ENCODE measurements around the gene HSPA1B. TPM values are rescaled to one million over a fixed set of nuclear protein-coding genes. Genes with fewer than 3 reads are reported as not detected.
"Not testable (repeated sequence)": the region's sequence is repeated elsewhere in the genome, so short reads cannot be mapped to it uniquely, and the experiment has no call there.

Gene HSPA1B
- polyA plus RNA-seq, 1 donor from 2014 or later = 5.7 TPM

DNA sequence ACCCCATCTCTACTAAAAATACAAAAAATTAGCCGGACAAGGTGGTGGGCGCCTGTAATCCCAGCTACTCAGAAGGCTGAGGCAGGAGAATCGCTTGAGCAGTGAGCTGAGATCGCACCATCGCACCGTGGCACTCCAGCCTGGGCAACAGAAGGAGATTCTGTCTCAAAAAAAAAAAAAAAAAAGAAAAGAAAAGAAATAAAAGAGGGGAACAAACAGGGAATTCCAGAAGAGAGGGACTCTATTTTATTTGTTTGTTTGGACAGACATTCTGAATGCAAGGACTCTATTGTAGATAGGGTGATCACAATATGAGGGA lies 33.7 kb upstream of the HSPA1B start:
- Mint-ChIP-seq H3K4me1 (peaks cover 32 to 40% (median 36%) of the 10 kb centered on the region in 3 donors), H3K27ac (peak overlapping the region in 2 of 3 donors; percentile 68 to 94), H3K4me3 (peak overlapping the region; percentile 76 to 96 (median 90))
- not testable (repeated sequence) for H3K27me3 Mint-ChIP-seq, H3K36me3 Mint-ChIP-seq, H3K9me3 Mint-ChIP-seq

DNA sequence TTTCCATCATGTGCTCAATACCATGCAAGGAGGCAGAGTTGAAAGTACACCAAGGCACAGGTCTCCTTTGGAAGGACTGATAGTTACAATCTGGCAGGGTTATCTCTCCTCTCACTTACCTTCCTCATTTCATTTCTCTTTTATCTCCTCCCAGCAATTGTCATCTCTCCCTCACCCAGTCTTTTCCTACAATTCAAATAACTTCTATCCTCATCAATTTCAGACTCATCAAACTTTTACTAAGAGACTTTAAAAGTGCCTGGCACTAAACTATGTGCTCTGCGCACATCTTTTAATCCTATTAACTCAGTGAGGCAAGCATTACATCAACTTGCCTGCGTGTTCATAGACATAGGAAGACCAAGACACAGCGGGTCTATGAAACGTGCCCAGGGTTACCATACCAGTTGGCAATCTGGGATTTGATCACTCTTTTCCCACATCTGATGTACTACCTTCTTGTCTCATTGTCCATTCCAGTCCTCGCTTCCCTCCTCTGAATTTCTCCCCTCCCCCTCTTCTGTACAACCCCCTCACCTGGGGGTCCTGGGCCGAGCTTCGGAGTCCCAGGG lies 33.2 kb upstream of the HSPA1B start:
- Mint-ChIP-seq H3K27me3 (peaks cover 2% of the 10 kb centered on the region), H3K9me3 (no peaks in the 10 kb centered on the region), H3K4me3 (peak overlapping the region; percentile 76 to 96 (median 90)), H3K4me1 (peaks cover 28 to 35% (median 34%) of the 10 kb centered on the region in 3 donors), H3K27ac (peak overlapping the region; percentile 68 to 100 (median 94)), H3K36me3 (peaks cover 6% of the 10 kb centered on the region)

DNA sequence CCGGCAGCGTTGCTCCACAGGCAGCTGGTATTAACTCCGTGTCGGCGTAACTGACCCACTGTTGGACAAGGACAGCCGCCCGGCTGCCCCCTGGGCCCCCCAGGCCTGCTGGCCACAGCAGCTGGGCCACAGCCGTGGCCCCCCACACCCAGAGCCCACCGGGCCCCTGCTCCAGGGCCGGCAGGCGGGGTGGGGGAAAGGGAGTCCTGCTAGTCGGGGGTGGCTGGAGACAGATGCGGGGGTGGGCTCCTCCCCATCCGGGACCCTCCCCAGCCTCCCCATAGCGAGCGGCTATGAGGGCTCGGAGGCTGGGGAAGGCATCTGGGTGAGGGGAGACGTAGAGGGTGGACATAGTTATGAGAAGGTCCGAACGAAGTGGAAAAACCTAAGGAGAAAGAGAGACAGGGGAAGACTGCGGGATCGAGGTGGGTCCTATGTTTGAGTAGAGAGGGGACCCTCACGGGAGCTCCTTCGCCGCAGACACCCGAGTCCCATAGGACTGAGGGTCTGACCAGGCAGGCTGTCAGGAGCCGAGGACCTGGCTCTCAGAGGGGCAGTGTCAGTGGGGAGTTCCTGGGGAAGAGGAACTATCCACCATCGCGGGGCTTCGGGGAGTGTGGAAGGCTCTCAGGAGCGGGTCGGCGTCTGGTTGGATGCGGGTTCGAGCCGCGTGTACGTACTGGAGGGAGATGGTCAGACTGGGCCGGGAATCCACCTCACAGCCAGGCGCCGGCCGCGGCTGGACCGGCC lies 32.5 kb upstream of the HSPA1B start:
- Mint-ChIP-seq H3K4me1 (peaks cover 25 to 32% (median 31%) of the 10 kb centered on the region in 3 donors), H3K9me3 (no peaks in the 10 kb centered on the region), H3K4me3 (peak overlapping the region; percentile 76 to 98 (median 94))

DNA sequence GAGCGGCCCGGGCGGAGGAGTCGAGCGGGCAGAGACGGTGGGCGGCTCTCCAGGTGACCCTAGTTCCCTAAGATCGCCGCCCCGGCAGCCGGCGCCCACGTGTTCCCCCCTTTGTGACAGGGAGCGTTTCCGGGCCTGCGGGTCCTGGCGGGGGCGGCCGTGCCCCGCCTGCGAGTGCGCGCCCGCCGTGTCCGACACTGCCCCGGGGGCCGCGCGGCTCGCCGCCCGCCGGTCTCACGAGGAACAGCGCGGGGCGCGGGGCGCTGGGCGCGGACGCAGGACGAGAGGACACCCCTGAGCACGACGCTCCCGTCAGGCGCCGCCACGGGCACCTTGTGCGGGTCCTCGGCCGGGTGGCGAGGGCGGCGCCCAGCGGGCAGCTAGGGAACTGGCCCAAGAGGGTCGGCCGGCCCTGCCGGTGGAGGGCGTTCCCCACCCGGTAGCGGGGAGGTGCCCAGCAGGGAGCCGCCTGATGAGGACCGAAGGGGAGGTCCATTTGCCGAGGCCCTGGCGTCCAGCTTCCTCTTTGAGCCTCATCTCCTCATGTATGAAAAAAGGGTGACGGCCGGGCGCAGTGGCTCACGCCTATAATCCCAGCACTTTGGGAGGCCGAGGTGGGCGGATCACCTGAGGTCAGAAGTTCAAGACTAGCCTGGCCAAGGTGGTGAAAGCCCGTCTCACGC lies 31.8 kb upstream of the HSPA1B start, which contains the start of gene VARS1:
Gene VARS1, minus strand, starts transcription at position 137 of the 683 bp plus-strand sequence. CDS start 535 bp downstream, outside the sequence.
- Mint-ChIP-seq H3K27me3 (peaks cover 2% of the 10 kb centered on the region), H3K4me3 (peak within 1 kb of the TSS; percentile 76 to 98 (median 94)), H3K4me1 (peaks cover 22 to 28% (median 27%) of the 10 kb centered on the region in 3 donors), H3K36me3 (peaks cover 2% of the 10 kb centered on the region), H3K9me3 (no peaks in the 10 kb centered on the region), H3K27ac (peak within 1 kb of the TSS; percentile 68 to 100 (median 97))

More for the DNA sequence above, 32.5 kb upstream of the HSPA1B start:
- Mint-ChIP-seq H3K36me3 (peaks cover 4% of the 10 kb centered on the region), H3K27ac (peak overlapping the region; percentile 68 to 100 (median 97)), H3K27me3 (peaks cover 2% of the 10 kb centered on the region)

DNA sequence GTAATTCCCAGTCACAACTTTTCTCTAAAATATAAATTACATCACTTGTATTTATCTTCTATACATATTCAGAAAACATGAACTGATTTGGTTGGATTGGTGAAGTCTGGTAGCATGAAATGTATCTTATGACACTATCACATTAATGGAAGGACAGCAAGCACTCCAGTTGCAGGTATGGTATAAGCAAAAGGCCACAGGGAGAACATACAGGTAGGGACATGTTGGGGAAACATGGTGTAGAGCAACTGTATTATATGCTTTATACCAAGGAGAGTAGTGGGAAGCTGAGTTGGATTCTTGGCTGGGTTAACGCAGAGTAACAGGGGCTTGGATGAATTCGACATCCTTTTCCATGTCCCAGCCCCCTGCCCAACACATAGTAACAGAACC lies 30.5 kb upstream of the HSPA1B start:
- peak overlapping the region in 2 of 4 donors; percentile 30 to 76 for H3K4me3 Mint-ChIP-seq
- peak overlapping the region; percentile 68 to 82 (median 81) for H3K27ac Mint-ChIP-seq
- H3K36me3 Mint-ChIP-seq = no peaks in the 10 kb centered on the region
- no peaks in the 10 kb centered on the region for H3K9me3 Mint-ChIP-seq
- peaks cover 18 to 24% (median 21%) of the 10 kb centered on the region in 3 donors for H3K4me1 Mint-ChIP-seq
- no peaks in the 10 kb centered on the region for H3K27me3 Mint-ChIP-seq

DNA sequence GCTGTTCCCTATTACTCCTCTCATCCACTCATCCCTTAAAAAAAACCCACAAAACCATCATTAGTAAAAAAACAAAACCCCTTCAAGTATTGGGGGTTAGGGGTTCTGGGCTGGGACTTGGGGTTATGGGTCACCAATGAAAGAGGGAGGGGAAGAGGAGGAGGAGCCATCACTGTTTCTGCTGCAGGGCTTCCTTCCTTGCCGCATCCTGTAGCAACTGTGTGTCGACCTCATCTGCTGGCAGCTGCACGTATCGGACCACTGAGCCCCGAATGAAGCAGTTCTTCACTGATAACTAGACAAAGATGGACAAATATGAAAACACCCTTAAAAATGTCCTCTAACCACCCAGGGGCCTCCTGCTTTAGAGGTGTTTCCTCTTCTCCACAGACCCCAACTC lies 29.9 kb upstream of the HSPA1B start:
- no peaks in the 10 kb centered on the region for H3K36me3 Mint-ChIP-seq
- H3K4me3 Mint-ChIP-seq = peak overlapping the region; percentile 30 to 84 (median 57)
- no peaks in the 10 kb centered on the region for H3K27me3 Mint-ChIP-seq
- no peaks in the 10 kb centered on the region for H3K9me3 Mint-ChIP-seq
- H3K27ac Mint-ChIP-seq = peak overlapping the region; percentile 68 to 89 (median 82)
- H3K4me1 Mint-ChIP-seq = peaks cover 16 to 24% (median 21%) of the 10 kb centered on the region in 3 donors

DNA sequence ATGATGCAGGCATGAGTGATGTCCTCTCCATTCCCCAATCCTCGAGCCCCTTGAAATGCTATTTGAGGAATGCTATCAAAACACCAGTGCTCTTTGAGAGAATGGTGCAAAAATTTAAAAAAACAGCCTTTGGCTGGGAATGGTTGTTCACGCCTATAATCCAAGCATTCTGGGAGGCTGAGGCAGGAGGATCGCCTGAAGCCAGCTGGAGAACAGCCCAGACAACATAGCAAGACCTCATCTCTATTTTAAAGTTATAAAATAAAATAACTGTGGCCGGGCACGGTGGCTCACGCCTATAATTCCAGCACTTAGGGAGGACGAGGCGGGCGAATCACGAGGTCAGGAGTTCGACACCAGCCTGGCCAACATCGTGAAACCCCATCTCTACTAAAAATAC lies 27.8 kb upstream of the HSPA1B start:
- H3K4me3 Mint-ChIP-seq = no peak overlapping the region
- peaks cover 5 to 18% (median 11%) of the 10 kb centered on the region in 3 donors for H3K4me1 Mint-ChIP-seq
- H3K27me3 Mint-ChIP-seq = no peaks in the 10 kb centered on the region
- peaks cover 1% of the 10 kb centered on the region for H3K36me3 Mint-ChIP-seq
- no peaks in the 10 kb centered on the region for H3K9me3 Mint-ChIP-seq
- H3K27ac Mint-ChIP-seq = no peak overlapping the region

DNA sequence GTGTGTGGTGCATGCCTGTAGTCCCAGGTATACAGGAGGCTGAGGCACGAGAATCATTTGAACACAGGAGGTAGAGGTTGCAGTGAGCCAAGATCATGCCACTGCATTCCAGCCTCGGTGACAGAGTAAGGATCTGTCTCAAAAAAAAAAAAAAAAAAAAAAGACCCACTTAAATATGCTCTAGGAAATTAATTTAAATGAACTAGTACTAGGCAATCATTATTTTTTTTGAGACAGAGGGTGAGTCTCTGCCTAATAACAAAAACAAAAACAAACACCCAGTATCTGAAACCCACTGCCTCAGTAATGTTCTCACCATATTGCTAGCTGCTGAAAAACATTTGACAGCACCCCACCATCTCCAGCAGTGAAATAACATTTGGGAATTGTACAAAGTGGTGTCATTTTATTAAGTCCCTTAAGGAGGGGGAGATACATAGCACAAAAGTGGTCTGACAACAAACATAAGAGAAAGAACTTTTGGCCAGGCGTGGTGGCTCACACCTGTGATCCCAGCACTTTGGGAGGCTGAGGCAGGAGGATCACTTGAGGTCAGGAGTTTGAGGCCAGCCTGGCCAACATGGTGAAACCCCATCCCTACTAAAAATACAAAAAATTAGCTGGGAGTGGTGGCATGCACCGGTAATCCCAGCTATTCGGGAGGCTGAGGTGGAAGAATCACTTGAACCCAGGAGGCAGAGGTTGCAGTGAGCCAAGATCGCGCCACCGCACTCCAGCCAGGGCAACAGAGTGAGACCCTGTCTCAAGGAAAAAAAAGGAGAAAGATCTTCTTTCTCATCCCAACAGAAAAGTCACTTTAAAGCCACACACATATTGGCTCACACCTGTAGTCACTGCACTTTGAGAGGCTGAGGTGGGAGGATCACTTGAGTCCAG lies 26.3 kb upstream of the HSPA1B start:
- H3K4me1 Mint-ChIP-seq = peaks cover 14 to 24% (median 17%) of the 10 kb centered on the region in 3 donors

DNA sequence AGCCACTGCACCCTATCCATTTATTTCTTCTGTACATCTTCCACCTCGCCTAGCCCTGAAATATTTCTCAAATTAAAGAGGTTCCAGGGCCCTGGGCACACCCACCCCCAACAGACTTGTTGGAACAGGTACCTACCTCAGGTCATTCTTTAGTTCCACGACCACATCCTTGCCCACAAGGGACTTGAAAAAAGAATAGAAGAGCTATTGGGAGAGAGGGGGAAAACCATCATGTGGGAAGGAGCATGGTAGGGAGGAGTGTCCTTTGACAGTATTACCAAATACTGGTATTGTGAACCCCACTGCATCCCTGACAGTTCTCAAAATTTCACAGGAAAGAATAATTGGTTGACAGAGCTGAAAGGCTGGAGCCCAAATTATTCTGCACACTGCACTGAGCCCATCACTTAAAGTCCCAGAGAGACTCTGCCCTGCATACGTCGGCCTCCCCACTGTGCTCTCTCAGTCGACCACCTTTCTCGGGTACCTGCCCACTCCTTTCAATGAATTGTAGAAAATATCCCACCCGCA lies 21.5 kb upstream of the HSPA1B start:
- Mint-ChIP-seq H3K4me3 (peak overlapping the region; percentile 89 to 97 (median 95)), H3K27ac (peak overlapping the region; percentile 95 to 96 (median 96)), H3K9me3 (no peaks in the 10 kb centered on the region), H3K36me3 (peaks cover 7% of the 10 kb centered on the region), H3K27me3 (no peaks in the 10 kb centered on the region), H3K4me1 (peaks cover 10 to 17% (median 14%) of the 10 kb centered on the region in 3 donors)

More for the DNA sequence above, 26.3 kb upstream of the HSPA1B start:
- Mint-ChIP-seq H3K27ac (peak overlapping the region in 2 of 3 donors; percentile 47 to 65), H3K4me3 (peak overlapping the region in 1 of 4 donors; percentile 65)
- H3K9me3 Mint-ChIP-seq, H3K27me3 Mint-ChIP-seq, H3K36me3 Mint-ChIP-seq: not testable (repeated sequence)

DNA sequence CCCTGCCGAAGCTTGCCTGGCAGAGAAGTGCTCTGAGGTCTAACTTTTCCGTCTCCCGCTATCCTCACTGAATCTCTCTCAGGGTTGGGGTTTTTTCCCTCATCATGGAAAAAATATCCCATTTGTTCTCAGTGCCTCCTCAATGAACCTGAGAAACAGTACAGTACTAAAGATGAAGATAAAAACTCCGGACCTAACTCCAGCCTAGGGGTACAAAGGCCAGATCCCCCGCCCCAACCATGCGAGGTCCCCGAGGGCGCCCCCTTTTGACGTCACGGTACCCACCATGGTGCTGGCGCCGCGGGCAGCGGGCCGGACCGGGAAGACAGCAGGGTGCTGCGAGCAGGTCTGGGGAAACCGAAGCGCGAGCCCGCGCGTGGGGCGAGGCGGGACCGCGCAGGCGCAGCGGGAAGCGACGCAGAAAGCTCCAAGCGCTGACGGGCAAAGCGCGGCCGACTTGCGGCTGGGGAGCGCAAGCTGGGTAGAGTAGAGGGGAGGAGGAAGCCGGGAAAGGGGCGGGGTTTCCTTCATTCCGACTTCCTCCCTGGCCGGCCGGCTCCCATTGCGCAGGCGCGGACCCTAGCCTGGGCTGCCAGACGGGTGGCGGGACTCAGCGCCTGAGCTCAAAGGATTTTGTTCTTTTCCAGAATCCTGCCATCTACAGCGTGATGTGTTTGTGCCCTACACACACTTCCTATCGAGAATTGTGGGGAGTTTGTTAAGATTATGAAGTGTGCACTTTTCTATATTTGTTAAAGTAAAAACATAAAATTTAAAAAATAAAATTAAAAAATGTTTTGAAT lies 20.9 kb upstream of the HSPA1B start, which contains the start of gene LSM2:
Gene LSM2, minus strand, starts transcription at position 497 of the 803 bp plus-strand sequence. Its CDS starts 209 bp downstream, at position 288.
- H3K36me3 Mint-ChIP-seq = peaks cover 7% of the 10 kb centered on the region
- peak within 1 kb of the TSS; percentile 89 to 97 (median 95) for H3K4me3 Mint-ChIP-seq
- H3K27me3 Mint-ChIP-seq = no peaks in the 10 kb centered on the region
- no peaks in the 10 kb centered on the region for H3K9me3 Mint-ChIP-seq
- H3K27ac Mint-ChIP-seq = peak within 1 kb of the TSS; percentile 95 to 96 (median 96)
- peaks cover 13 to 17% (median 14%) of the 10 kb centered on the region in 3 donors for H3K4me1 Mint-ChIP-seq

DNA sequence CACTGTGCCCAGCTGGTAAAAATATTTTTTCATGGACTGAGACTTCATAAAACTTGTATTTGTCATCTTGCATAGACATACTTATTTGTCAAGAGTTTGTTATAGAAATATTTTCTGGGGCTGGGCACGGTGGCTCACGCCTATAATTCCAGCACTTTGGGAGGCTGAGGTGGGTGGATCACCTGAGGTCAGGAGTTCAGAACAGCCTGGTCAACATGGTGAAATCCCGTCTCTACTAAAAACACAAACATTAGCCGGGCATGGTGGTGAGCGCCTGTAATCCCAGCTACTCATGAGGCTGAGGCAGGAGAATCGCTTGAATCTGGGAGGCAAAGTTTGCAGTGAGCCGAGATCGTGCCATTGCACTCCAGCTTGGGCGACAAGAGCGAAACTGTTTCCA lies 18.9 kb upstream of the HSPA1B start:
- Mint-ChIP-seq H3K4me3 (peak overlapping the region in 1 of 4 donors; percentile 19), H3K4me1 (peaks cover 22 to 26% (median 23%) of the 10 kb centered on the region in 3 donors)
- not testable (repeated sequence) for H3K27me3 Mint-ChIP-seq, H3K36me3 Mint-ChIP-seq, H3K27ac Mint-ChIP-seq, H3K9me3 Mint-ChIP-seq

DNA sequence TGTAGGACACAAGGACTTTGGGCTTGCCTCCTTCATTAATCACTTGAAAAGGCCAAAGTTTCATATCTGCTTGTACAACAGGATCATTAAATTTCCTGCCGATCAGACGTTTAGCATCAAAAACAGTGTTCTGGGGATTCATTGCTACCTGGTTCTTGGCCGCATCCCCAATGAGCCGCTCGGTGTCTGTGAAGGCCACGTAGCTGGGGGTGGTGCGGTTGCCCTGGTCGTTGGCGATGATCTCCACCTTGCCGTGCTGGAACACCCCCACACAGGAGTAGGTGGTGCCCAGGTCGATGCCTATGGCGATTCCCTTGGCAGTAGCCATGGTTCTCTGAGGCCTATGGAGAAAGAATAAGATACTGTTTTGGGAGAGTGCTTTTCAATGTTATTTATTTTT lies 15.9 kb upstream of the HSPA1B start:
- peaks cover 5% of the 10 kb centered on the region for H3K36me3 Mint-ChIP-seq
- H3K27ac Mint-ChIP-seq = peak overlapping the region in 1 of 3 donors; percentile 18
- peak overlapping the region in 1 of 4 donors; percentile 52 for H3K4me3 Mint-ChIP-seq
- no peaks in the 10 kb centered on the region for H3K27me3 Mint-ChIP-seq
- peaks cover 15 to 20% (median 16%) of the 10 kb centered on the region in 3 donors for H3K4me1 Mint-ChIP-seq
- no peaks in the 10 kb centered on the region for H3K9me3 Mint-ChIP-seq

DNA sequence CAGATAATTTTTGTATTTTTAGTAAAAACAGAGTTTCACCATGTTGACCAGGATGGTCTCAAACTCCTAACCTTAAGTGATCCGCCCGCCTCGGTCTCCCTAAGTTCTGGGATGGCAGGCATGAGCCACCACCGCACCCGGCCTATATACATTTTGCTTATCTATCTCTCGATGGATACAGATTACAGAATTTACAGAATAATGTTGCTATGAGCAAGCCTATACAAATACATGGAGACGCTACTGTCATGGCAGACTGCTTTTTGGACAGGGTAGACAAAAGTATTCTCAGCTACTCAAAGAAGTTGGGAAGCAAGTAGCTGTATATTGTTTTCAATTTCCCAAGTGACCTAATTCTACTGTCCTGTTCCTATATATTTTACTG lies 14.1 kb upstream of the HSPA1B start:
- H3K9me3 Mint-ChIP-seq = no peaks in the 10 kb centered on the region
- H3K4me1 Mint-ChIP-seq = peaks cover 22 to 24% (median 23%) of the 10 kb centered on the region in 3 donors
- H3K36me3 Mint-ChIP-seq = peaks cover 3% of the 10 kb centered on the region
- H3K4me3 Mint-ChIP-seq = peak overlapping the region; percentile 78 to 93 (median 83)
- no peaks in the 10 kb centered on the region for H3K27me3 Mint-ChIP-seq
- H3K27ac Mint-ChIP-seq = peak overlapping the region in 1 of 3 donors; percentile 96

Data from IgD-negative memory B cell (primary cell).